Esophagus muscularis mucosa (tissue), 3 donors: Measurements from ENCODE around the gene MRC1.

Source experiments
- POLR2A ChIP-seq: fragments of 450-650 bp; IDR thresholded peaks from one replicate; pipeline ENCODE4 v1.6.1; 2017; ENCODE audit warnings: antibody characterized with exemption, moderate library complexity, mild to moderate bottlenecking, low read depth
- TF ChIP-seq, protein P1 (sequence below), 3 experiments: fragments of 200-600 bp in 2 of 3; fragments of 450-650 bp in 1 of 3; sonication (generic) in 2 of 3; IDR thresholded peaks; one replicate each; pipeline ENCODE4 v1.5.1; 2017 to 2019; ENCODE audit warnings: antibody characterized with exemption in 3 of 3, mild to moderate bottlenecking in 2 of 3, moderate library complexity in 1 of 3

DNA sequence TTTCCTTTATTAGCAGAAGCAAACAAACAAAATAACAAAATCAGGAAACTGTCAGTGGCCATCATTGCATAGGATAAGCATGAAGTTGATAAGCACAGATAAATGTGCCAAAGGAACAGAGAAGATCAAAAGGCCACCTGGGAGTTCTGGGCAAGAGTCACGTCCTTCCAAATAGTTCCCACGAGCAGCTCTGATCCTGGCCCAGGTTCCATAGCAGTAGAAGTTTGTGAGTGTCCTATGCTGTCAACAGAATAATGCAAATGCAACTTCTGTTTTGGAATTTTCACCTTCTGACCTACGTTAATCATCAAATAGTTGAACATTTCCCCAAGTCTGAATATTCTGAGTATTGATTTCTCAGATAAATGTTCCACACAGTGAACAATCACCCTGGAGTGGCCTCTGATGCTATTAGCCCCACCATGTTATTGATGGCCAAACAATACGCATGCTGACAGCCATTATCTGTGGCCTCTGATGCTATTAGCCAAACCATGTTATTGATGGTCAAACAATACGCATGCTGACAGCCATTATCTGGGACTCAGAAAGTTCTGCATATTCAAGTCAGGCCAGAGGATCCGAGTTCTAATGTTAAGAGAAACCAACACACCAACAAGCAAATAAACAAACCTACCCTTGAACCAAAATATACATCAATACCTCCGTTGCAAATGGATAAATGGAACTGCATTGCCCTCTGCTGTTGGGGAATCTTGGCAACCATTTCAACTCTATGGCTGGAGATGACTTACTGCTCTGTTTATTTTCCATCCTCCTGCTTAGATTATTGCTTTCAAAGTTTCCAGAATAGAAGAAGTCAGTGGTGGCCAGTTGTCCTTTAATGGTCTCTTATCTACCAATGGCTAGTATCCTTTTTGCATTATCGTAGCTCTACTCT lies 63.3 kb downstream of the MRC1 start:
- TF ChIP-seq POLR2A, result no peak
- TF ChIP-seq, protein P1, sequence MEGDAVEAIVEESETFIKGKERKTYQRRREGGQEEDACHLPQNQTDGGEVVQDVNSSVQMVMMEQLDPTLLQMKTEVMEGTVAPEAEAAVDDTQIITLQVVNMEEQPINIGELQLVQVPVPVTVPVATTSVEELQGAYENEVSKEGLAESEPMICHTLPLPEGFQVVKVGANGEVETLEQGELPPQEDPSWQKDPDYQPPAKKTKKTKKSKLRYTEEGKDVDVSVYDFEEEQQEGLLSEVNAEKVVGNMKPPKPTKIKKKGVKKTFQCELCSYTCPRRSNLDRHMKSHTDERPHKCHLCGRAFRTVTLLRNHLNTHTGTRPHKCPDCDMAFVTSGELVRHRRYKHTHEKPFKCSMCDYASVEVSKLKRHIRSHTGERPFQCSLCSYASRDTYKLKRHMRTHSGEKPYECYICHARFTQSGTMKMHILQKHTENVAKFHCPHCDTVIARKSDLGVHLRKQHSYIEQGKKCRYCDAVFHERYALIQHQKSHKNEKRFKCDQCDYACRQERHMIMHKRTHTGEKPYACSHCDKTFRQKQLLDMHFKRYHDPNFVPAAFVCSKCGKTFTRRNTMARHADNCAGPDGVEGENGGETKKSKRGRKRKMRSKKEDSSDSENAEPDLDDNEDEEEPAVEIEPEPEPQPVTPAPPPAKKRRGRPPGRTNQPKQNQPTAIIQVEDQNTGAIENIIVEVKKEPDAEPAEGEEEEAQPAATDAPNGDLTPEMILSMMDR (IDR thresholded peaks at IDR 0.05), result peak in 2 of 3 experiments; percentile 15 to 27
